ENCODE data around the gene PRKCZ. TPM values are rescaled to one million over a fixed set of nuclear protein-coding genes. Genes with fewer than 3 reads are reported as not detected.

Gene PRKCZ
- total RNA-seq, 1 experiment from 2014 or later = 45.9 TPM

DNA sequence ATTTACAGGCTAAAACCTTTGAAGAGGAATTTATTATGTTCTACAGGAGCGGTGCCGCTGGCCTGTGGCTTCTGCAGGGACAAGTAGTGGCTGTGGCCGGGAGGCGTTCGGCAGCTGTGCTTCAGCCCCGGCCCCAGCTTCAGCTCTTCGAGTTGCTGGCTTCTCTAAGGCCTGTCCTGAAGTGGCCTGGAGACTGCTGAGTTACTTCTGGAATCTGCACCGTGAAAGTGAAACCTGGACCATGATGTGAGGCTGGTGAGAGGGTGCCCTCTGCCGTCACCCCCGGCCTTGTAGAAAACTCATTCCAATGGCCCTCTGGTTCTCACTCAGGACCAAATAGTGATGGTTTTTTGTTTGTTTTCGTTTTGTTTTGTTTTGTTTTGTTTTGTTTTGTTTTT lies 48.1 kb downstream of the PRKCZ start:
- peak overlapping the region; percentile 43 for H3K27ac Mint-ChIP-seq (ENCODE audit: unreplicated experiment)
- intact Hi-C loops (cut with micrococcal nuclease; ENCODE audit: unreplicated experiment) = no loop called here
- H3K4me1 Mint-ChIP-seq (ENCODE audit: low read depth, unreplicated experiment) = no peaks in the 10 kb centered on the region
- Histone ChIP-seq H3K4me3 (ENCODE audit: low read depth, low read length) (no peak overlapping the region), H3K4me1 (no peaks in the 10 kb centered on the region), H3K9me3 (peaks cover 11% of the 10 kb centered on the region), H3K27me3 (replicated peaks; ENCODE audit: control insufficient read depth, insufficient read depth, low read length) (no peaks in the 10 kb centered on the region), H3K36me3 (ENCODE audit: control insufficient read depth, insufficient read depth, low read length) (peaks cover 1% of the 10 kb centered on the region; the same call in 1 of the 2 replicates)
- DNase-seq = no peak
- peaks cover 24% of the 10 kb centered on the region for H3K36me3 Mint-ChIP-seq (ENCODE audit: insufficient read depth, unreplicated experiment)
- POLR2A ChIA-PET = no interaction called here
- CTCF ChIA-PET = no interaction called here
- no peak for TF ChIP-seq CTCF (IDR thresholded peaks at IDR 0.05; ENCODE audit: insufficient read depth in 1 of 2, low read depth in 1 of 2, low read length in 1 of 2, severe bottlenecking in 1 of 2, unreplicated experiment in 1 of 2)
- H3K27me3 Mint-ChIP-seq (ENCODE audit: insufficient read depth, unreplicated experiment) = no peaks in the 10 kb centered on the region
- H3K4me3 Mint-ChIP-seq (ENCODE audit: unreplicated experiment) = no peak overlapping the region
- peaks cover 9% of the 10 kb centered on the region for H3K9me3 Mint-ChIP-seq (ENCODE audit: unreplicated experiment)
- BruUV-seq (replicated peaks) = no TSS peak

DNA sequence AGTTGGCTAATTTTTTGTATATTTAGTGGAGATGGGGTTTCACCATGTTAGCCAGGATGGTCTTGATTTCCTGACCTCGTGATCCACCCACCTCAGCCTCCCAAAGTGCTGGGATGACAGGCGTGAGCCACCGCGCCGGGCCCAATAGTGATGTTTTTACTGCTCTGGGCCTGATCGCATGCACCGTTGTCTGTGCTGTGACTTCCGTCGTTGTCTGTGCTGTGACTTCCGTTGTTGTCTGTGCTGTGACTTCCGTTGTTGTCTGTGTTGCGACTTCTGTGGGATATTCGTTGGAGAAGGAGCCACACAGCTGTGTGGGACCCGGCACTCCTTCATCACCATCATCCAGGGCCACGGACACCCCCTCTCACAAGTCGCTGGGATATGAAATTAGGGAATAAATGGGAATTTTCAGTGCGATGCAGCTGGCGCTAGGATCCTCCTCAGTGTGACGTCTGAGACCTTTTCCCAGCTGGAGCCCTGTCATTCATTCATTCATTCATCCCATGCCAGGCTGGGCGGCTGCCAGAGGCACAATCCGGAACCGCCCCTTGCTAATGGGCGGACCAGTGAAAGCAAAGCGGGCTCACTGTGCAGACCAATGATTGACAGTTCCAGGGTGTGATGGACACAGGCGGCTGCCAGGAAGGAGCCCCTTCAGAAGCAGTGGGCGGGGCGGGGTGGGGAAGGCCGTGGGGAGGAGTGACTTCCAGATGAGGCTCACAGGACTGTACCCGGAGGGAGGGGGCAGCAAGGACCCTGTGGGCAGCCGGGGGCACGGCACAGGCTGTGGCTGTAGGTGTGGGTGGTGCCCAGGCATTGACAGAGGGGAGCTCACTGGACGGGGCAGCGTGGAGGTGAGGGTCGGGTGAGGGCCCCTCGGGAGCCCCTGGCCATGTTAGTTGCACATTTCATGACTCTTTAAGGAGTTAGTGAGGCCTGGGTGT lies 48.9 kb downstream of the PRKCZ start:
- no peak for DNase-seq
- TF ChIP-seq CTCF (IDR thresholded peaks at IDR 0.05; ENCODE audit: insufficient read depth in 1 of 2, low read depth in 1 of 2, low read length in 1 of 2, severe bottlenecking in 1 of 2, unreplicated experiment in 1 of 2) = no peak
- no peaks in the 10 kb centered on the region for H3K27me3 Mint-ChIP-seq (ENCODE audit: insufficient read depth, unreplicated experiment)
- no peaks in the 10 kb centered on the region for H3K27me3 ChIP-seq (replicated peaks; ENCODE audit: control insufficient read depth, insufficient read depth, low read length)
- no peak overlapping the region for H3K4me3 ChIP-seq (ENCODE audit: low read depth, low read length)
- intact Hi-C loops (cut with micrococcal nuclease; ENCODE audit: unreplicated experiment) = no loop called here
- H3K4me3 Mint-ChIP-seq (ENCODE audit: unreplicated experiment) = no peak overlapping the region
- peaks cover 24% of the 10 kb centered on the region for H3K36me3 Mint-ChIP-seq (ENCODE audit: insufficient read depth, unreplicated experiment)
- no TSS peak for BruUV-seq (replicated peaks)
- H3K9me3 ChIP-seq = peaks cover 11% of the 10 kb centered on the region
- H3K9me3 Mint-ChIP-seq (ENCODE audit: unreplicated experiment) = peaks cover 9% of the 10 kb centered on the region
- H3K4me1 Mint-ChIP-seq (ENCODE audit: low read depth, unreplicated experiment) = no peaks in the 10 kb centered on the region
- H3K36me3 ChIP-seq (ENCODE audit: control insufficient read depth, insufficient read depth, low read length) = peaks cover 1% of the 10 kb centered on the region; the same call in 1 of the 2 replicates
- no peaks in the 10 kb centered on the region for H3K4me1 ChIP-seq
- H3K27ac Mint-ChIP-seq (ENCODE audit: unreplicated experiment) = no peak overlapping the region
- ChIA-PET POLR2A (no interaction called here), CTCF (no interaction called here)

DNA sequence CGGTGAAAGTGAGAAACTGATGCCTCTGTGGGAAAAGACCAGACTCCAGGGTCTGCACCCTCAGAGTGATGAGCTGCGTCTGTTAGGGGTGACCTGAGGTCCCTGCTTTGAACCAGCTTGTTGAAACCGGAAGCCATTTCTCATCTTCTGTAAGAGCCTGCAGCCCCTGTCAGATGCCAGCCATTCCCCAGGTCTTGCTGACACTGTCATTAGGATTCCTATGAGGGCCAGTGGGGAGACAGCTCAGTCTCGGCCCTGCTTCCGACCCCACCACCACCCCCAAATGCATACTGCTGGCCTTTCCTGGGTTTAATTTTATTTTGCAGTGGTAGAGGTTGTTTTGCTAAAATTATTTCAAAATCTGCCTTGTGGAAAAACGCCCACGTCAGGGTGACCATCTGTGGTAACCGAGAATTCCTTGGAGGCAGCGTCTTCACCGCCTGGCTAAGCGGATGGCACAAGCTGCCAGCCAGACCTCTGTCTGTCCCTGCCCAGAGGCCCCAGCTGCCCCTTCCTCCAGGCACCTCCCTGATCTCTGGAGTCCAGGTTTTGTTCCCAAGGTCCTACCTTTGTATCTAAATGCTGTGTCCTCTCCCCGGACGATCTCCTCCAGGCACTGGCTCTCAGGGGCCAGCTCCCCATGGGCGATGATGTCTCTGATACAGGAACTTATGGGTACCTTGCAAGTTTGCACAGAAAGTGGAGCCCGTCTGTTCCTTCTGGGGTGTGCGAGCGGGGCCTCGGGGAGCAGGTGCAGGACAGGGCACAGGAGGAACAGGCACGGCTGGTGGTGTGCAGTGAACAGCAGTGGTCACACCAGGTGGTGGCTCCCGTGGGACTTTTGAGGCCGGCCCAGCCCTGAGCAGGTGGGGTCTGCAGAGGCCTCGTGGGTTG lies 49.9 kb downstream of the PRKCZ start:
- no TSS peak for BruUV-seq (replicated peaks)
- intact Hi-C loops (cut with micrococcal nuclease; ENCODE audit: unreplicated experiment) = no loop called here
- H3K27ac Mint-ChIP-seq (ENCODE audit: unreplicated experiment) = no peak overlapping the region
- H3K36me3 Mint-ChIP-seq (ENCODE audit: insufficient read depth, unreplicated experiment) = peaks cover 19% of the 10 kb centered on the region
- H3K4me3 Mint-ChIP-seq (ENCODE audit: unreplicated experiment) = no peak overlapping the region
- ChIA-PET POLR2A (no interaction called here), CTCF (no interaction called here)
- Histone ChIP-seq H3K27me3 (replicated peaks; ENCODE audit: control insufficient read depth, insufficient read depth, low read length) (no peaks in the 10 kb centered on the region), H3K4me3 (ENCODE audit: low read depth, low read length) (no peak overlapping the region), H3K36me3 (ENCODE audit: control insufficient read depth, insufficient read depth, low read length) (no peaks in the 10 kb centered on the region; the same call in 1 of the 2 replicates), H3K9me3 (peaks cover 11% of the 10 kb centered on the region), H3K4me1 (no peaks in the 10 kb centered on the region)
- H3K4me1 Mint-ChIP-seq (ENCODE audit: low read depth, unreplicated experiment) = no peaks in the 10 kb centered on the region
- peaks cover 9% of the 10 kb centered on the region for H3K9me3 Mint-ChIP-seq (ENCODE audit: unreplicated experiment)
- DNase-seq = no peak
- TF ChIP-seq CTCF (IDR thresholded peaks at IDR 0.05; ENCODE audit: insufficient read depth in 1 of 2, low read depth in 1 of 2, low read length in 1 of 2, severe bottlenecking in 1 of 2, unreplicated experiment in 1 of 2) = no peak
- H3K27me3 Mint-ChIP-seq (ENCODE audit: insufficient read depth, unreplicated experiment) = no peaks in the 10 kb centered on the region
